HG03575 (cell line): Measurements from ENCODE around the gene PACRG.

Experiments
- ATAC-seq: cut with Tn5 transposase; IDR thresholded peaks from one replicate; pipeline ENCODE4 v1.9.1; 2021; ENCODE audit not compliant: unreplicated experiment, insufficient number of reproducible peaks, low FRiP score; ENCODE audit errors: extremely low read depth

Gene PACRG

GRCh38 chr6:163338671-163339405 lies 611.1 kb downstream of the PACRG start:
- no peak for ATAC-seq

- ATAC-seq: no peak
Measured at GRCh38 chr6:163339466-163339865, 611.7 kb downstream of the PACRG start.

DNA sequence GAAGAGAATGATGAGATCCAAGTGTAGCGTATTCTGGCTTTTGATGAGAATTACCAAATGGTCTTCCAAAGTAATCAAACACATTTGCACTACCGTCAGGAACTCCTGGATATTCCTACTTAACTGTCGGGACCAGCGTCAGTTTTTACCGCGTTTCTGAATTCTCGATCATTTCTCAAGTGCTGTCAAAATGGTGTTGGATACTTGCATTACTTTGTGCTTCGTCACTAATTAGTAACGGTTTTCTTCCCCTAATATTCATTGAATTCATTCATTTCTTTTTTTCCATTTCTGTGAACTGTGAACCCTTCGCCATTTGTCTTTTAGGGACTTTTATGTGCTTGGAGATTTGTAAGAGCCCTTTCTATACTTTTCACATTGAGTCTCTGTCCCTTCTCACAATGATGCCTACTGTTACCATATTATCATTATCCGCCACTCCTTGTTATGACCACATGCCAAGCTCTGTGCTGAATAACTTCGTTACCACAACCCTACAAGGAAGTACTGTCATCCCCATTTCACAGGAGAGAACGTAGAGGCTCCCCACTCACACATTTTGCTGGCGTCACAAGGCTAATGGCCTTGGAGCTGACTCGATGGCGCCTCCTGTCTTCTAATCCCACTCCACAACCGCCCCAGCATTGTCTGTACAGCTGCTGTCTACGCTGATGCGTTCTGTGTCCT lies 612.6 kb downstream of the PACRG start:
- no peak for ATAC-seq

DNA sequence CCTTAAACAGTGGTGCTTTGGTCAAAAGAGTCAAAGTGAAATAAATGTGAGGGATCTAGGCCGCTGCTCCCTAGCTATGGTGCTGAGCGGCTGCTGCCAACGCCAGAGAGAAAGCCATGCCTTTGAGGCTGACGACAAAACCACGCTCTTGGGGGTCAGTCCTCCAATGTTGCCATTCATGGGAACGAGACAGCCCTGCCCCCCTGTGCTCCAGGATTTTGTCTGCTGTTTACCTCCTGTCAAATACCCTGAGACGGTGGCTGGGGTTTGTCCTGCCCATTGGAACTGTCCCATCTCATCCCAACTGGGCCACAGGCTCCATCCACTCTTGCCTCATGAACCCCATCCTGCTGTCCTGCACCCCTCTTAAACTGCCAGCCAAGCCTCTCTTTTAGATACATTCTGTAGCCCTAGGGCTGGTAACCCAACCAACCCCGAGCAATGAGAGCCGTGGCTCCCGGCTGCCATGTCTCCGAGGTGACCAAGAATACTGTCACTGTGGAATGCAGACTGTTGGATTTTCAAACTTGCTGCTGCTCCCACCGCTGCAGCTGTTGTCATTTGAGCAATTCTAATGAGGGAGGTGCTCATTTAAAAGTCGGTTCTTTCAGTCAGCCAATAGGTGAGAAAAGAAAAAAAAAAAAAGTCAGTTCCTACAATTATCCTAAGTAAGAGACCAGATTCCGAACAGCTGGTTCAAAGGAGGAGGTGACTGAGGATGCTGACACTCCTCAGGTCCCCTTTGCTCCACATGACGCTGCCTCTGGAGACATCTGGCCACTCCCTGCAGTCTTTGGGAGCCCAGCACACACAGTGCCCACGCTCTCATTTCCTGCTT lies 613.7 kb downstream of the PACRG start:
- ATAC-seq: no peak

- no peak for ATAC-seq
Measured at GRCh38 chr6:163342571-163343539, 615.1 kb downstream of the PACRG start.

DNA sequence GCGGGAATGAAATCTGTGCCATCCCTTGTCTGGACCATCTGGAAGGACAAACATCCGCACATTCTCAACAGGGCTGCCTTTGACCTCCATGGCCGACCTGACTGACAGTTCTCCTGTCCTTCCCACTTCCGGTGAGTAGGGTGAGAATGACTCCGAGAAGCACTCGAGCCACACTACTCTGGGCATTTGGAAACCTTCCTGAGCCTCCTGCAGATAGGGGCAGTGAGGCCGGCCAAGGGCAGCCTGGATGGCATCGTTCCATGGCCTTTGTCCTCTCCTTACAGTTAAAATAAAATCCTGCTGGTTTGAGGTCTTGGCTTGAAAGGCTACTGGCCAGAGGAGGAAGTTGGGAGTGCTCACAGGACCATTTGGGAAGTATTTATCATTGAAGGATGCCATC lies 615.8 kb downstream of the PACRG start:
- ATAC-seq: no peak

DNA sequence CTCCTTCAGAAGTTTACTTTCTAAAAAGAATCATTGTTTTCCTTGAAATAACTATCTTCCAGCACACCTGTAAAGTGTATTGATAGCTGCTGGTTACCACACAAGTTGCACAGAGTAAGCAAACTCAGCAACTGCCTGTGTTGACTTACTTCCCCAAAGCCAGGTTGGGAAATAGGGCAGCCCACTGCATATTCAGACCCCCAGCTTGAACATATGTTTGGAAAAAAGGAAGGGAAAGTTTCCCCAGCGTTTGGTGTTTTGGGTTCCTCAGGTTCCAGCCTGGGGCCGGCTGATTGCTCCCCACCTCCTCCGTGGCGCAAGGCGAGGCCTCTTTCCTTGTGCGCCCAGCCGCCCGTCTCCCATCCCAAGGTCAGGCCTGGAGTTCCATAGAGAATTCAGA lies 616.6 kb downstream of the PACRG start:
- ATAC-seq: no peak

DNA sequence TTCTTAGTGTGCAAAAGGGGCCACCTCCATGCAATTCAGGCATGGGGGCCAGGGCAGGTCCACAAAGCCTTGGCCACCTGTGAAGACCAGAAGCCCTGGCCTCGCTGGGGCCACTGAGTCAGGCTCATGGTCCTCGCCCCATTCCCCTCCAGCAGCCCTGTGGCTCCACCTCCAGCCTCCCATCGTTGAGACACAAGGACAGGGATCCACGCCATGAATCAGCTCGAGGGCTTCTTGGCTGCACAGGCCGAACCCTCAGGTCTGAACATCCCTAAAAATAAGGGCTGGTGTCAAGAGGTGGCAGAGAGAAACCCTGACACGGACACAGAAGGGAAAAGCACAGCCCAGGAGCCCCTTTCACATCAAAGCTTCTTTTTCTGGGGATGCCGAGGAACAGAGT lies 618.2 kb downstream of the PACRG start:
- ATAC-seq: no peak

GRCh38 chr6:163346497-163346961 lies 618.8 kb downstream of the PACRG start:
- no peak for ATAC-seq

- ATAC-seq: no peak
Measured at GRCh38 chr6:163347021-163347446, 619.3 kb downstream of the PACRG start.

DNA sequence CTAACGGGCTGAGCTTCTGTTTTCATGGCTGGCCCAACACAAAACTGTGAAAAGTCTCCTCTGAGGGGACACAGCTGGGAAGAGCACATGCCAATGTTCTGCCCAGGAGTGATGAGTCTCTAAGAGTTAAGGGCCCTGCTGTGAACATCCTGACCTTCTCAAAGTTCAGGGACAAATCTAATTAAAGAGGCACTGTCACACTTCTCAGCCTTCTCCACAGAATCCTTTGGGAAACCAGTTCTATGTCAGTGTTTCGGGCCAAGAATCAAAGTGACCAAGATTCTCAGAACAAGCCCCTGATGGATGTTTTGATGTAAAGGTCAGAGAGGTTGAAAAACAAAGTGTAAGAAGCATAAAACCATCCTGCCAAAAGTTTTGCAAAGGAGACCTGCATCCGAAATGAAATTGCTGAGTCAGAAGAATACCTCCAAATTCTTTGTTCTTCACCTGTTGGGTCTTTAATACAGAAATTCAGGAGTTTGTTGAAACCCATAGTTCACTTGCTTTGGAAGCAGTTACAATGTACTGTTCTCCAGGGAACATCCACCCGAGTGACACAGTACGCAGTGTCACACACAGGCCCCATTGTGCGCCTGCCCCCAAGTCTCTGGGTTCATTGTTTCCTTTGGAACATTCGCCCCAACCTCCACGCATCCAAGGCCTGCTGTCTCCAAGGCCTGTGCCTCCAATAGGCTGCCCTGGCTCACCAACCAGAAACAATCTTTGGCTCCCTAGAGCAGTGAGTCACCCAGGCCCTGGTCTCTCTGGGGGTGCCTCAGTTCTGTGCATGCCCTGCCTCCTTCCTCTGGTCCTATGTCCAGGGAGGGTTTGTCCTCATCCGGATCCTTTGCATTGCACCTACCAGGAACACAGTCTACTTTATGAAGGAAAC lies 621.3 kb downstream of the PACRG start:
- ATAC-seq: no peak

GRCh38 chr6:163349696-163350095 lies 621.9 kb downstream of the PACRG start:
- no peak for ATAC-seq

- no peak for ATAC-seq
Measured at GRCh38 chr6:163351013-163351412, 623.2 kb downstream of the PACRG start.

DNA sequence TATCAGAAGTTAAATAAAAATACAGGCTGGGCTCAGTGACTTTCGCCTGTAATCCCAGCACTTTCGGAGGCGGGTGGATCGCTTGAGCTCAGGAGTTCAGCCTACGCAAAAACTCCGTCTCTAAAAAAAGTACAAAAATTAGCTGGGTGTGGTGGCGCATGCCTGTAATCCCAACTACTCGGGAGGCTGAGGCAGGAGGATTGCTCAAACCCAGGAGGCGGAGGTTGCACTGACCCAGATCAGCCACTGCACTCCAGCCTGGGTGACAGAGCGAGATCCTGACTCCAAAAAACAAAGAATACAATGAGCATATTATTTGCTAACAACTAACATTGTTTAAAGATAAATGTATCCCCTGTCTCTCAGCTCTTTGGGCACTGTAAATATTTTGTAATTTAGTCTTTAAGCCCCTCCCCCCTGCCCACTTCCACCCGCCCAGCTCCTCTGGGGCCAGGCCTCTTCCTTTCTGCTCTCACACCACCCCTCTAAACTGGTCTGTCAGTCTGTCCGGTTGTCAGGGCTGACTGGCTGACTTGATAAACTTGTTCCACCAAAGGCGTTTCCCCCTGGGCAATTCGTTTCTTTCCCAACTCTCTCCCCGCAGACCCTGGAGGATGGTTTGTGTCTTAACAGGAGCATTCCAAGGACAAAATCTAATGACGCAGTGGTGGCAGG lies 624.4 kb downstream of the PACRG start:
- no peak for ATAC-seq

- no peak for ATAC-seq
Measured at GRCh38 chr6:163352966-163353365, 625.2 kb downstream of the PACRG start.

DNA sequence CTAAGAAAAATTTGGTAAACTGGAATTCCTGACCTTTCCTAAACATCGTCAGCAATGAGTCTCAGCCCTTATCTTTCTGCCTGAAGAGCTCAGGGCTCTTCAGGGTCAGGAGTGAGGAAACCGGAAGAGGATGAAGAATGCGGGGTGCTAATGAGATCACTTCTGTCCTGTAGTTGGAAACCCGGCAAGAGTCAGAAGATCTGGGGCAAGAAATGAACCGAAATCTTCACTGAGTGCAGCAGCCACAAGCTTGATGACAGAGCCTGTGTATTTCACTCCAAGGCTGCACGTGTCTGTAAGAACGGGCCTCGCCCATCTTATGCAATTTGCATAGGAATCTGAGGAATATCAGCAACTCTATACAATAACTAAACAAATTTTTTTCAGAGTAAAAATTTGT lies 626.3 kb downstream of the PACRG start:
- ATAC-seq: no peak

DNA sequence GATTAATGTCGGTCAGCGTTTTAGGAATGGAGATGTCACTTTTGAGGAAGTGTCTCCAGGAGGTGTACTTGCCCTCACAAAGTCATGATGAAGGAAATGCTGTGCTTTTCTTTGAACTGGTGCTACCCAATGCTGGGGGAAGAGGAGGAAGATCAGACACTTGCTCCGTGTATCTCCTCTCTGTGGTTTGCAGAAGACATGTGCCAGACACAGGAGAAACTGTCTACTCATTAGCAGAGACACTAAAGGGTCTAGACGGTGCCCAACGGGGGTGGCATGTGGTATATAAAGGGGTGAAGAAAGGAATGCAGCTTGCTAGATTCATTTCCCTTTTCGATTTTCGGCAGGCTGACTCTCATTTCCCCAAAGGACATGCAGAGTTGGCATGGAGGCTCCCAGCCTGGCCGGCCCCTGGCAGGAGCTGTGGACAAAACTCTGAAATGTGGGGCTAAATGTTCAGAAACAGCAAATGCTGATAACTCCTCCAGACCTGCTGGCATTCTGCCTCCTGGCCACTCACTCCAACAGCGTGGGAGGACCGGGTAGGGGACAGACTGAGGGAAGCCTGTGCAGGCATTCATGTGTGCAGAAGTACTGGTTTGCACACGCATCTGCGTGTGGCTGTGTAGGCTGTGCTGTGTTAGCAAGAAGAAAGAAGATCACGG lies 627.1 kb downstream of the PACRG start:
- peak; percentile 74 for ATAC-seq
